Measurements from ENCODE around the gene SYNJ1. TPM values are rescaled to one million over a fixed set of nuclear protein-coding genes. Genes with fewer than 3 reads are reported as not detected.

Gene SYNJ1
- total RNA-seq, 1 donor from 2014 or later: 13.1 TPM

GRCh38 chr21:32581732-32582131 lies 146.1 kb downstream of the SYNJ1 start:
- no peak for DNase-seq (ENCODE audit: low read depth)

GRCh38 chr21:32580949-32581348 lies 146.9 kb downstream of the SYNJ1 start:
- no peak for DNase-seq (ENCODE audit: low read depth)

Other genes starting within 250 kb of the SYNJ1 start
- gene TCP10L, start 142.5 kb downstream of the SYNJ1 start, total RNA-seq: 0.55 TPM in 1 of 2 replicates, not detected in the other
- gene CFAP298, start 115.6 kb downstream of the SYNJ1 start, total RNA-seq: 32.0 and 36.1 TPM in 2 replicates
- 15.6 and 30.4 TPM in 2 replicates for gene PAXBP1, start 43.7 kb upstream of the SYNJ1 start, total RNA-seq

Measured in renal cortical epithelial cell (primary cell).